Measurements from ENCODE around the gene EIF4E1B.

The EIF4E1B gene

DNA sequence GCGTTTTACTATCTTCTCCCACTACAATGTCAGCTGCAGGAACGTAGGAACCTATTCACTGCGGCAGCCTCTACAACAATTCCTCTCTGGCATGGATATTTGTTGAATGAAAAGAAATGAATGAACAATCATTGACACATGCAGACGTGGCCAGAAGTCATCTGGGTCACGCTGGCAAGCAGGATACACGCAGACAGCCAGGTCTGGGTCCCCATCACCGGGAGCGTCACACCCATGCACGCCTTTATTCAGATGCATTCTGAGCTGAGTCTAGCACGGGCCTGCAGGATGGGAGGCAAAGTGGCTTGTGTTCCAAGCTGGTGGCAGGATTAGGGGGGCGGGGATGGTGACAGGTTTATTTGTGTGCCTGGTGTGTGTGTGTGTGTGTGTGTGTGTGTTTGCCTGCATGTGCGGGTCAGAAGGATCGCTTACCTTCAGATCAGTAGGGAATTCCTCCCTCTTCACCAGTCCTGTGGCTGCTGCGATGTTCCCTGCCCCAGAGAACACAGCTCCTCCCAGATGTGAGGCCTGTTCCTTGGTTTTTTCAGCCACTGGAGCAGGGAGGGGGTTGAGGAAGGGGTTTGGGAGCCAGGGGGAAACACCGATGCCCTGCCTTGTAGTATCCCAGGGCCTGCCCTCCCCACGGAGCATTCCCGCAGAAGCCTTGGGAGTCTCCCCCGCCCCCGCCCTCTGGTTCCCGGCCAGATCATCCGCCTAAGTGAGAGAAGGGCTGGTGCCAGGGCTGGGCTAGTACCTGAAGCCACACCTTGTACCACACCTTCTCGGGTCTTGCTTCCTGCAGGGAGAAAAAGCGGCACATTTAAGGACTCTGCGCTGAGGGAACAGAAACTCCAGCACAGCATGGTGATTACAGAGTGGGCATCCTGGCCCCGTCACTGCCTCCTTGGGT lies 4.3 kb upstream of the EIF4E1B start:
- H3K4me2 ChIP-seq (ENCODE audit: low read length): peak overlapping the region; percentile 49; the same call in 1 of the 2 replicates
- 0 out of 2 replicates have a peak, but pooled peaks cover 2% of the 10 kb centered on the region for H3F3A ChIP-seq (ENCODE audit: control insufficient read depth, insufficient read depth)

DNA sequence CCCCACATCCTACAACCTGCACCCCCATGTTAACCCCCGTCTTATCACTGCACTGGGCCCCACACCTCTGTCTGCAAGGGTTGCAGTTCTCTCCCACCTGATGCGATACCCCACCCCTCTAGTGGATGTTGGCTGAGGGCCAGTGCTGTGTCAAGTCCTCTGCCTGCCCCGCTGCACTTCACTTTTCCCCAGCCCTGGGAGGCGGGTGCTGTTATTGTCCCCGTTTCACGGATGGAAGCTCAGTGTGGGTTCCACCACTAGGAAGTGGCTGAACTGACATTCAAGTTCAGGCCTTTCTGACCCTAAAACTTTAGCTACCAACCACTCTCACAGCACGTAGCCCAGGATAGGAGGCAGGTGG lies 3.6 kb upstream of the EIF4E1B start:
- H3F3A ChIP-seq (ENCODE audit: control insufficient read depth, insufficient read depth): 0 out of 2 replicates have a peak, but pooled peaks cover 6% of the 10 kb centered on the region
- H3K4me1 ChIP-seq (ENCODE audit: control insufficient read depth, low read length): peaks cover 61% of the 10 kb centered on the region
- H3K79me2 ChIP-seq (ENCODE audit: control insufficient read depth, low read length): no peaks in the 10 kb centered on the region
- TF ChIP-seq, protein P1, sequence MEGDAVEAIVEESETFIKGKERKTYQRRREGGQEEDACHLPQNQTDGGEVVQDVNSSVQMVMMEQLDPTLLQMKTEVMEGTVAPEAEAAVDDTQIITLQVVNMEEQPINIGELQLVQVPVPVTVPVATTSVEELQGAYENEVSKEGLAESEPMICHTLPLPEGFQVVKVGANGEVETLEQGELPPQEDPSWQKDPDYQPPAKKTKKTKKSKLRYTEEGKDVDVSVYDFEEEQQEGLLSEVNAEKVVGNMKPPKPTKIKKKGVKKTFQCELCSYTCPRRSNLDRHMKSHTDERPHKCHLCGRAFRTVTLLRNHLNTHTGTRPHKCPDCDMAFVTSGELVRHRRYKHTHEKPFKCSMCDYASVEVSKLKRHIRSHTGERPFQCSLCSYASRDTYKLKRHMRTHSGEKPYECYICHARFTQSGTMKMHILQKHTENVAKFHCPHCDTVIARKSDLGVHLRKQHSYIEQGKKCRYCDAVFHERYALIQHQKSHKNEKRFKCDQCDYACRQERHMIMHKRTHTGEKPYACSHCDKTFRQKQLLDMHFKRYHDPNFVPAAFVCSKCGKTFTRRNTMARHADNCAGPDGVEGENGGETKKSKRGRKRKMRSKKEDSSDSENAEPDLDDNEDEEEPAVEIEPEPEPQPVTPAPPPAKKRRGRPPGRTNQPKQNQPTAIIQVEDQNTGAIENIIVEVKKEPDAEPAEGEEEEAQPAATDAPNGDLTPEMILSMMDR (IDR thresholded peaks at IDR 0.05; ENCODE audit: low read depth, low read length, poor library complexity, severe bottlenecking): no peak
- no peak for TF ChIP-seq EZH2phosphoT487 (IDR thresholded peaks at IDR 0.05; ENCODE audit: borderline replicate concordance, low read length)
- H4K20me1 ChIP-seq (ENCODE audit: control insufficient read depth, insufficient read depth, low read depth, low read length): no peaks in the 10 kb centered on the region
- no peaks in the 10 kb centered on the region for H3K36me3 ChIP-seq (ENCODE audit: control insufficient read depth, low read length)
- H3K4me2 ChIP-seq (ENCODE audit: low read length): peak overlapping the region; percentile 49
- peaks cover 8% of the 10 kb centered on the region for H3K27me3 ChIP-seq (ENCODE audit: control insufficient read depth, low read length)
- no peak overlapping the region for H3K27ac ChIP-seq (ENCODE audit: low read depth, low read length)
- H3K4me3 ChIP-seq (ENCODE audit: low read length): peak overlapping the region; percentile 4; the same call in 1 of the 2 replicates
- H3K9me2 ChIP-seq (replicated peaks; ENCODE audit: control insufficient read depth, low read length): no peaks in the 10 kb centered on the region
- H3K9me3 ChIP-seq (ENCODE audit: control insufficient read depth, insufficient read depth, low read length): no peaks in the 10 kb centered on the region

More for the DNA sequence above, 4.3 kb upstream of the EIF4E1B start:
- TF ChIP-seq EZH2phosphoT487 (IDR thresholded peaks at IDR 0.05; ENCODE audit: borderline replicate concordance, low read length): no peak
- TF ChIP-seq, protein P1 (IDR thresholded peaks at IDR 0.05; ENCODE audit: low read depth, low read length, poor library complexity, severe bottlenecking): no peak
- Histone ChIP-seq H4K20me1 (ENCODE audit: control insufficient read depth, insufficient read depth, low read depth, low read length) (no peaks in the 10 kb centered on the region), H3K36me3 (ENCODE audit: control insufficient read depth, low read length) (no peaks in the 10 kb centered on the region), H3K4me3 (ENCODE audit: low read length) (no peak overlapping the region), H3K9me2 (replicated peaks; ENCODE audit: control insufficient read depth, low read length) (no peaks in the 10 kb centered on the region), H3K9me3 (ENCODE audit: control insufficient read depth, insufficient read depth, low read length) (no peaks in the 10 kb centered on the region), H3K27ac (ENCODE audit: low read depth, low read length) (no peak overlapping the region), H3K79me2 (ENCODE audit: control insufficient read depth, low read length) (no peaks in the 10 kb centered on the region), H3K4me1 (ENCODE audit: control insufficient read depth, low read length) (peaks cover 54% of the 10 kb centered on the region), H3K27me3 (ENCODE audit: control insufficient read depth, low read length) (peaks cover 8% of the 10 kb centered on the region)

DNA sequence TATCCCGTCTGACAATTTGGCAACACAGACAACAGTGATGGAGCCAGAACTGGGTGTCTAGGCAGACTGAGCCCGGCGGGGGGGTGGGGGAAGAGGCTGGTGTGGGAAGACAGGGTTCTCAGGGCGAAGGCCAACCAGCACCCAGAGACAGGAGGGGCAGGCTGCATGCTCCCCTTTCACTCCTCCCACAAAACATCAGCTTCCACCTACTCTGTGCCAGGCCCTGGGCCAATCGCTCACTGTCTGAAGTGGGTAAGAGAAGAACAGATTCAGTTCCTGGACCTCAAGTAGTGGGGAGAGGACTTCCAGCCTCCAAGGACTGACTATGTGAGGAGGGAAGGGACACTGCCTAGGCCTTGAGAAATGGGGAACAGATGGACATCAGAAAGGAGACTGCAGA lies 2.9 kb upstream of the EIF4E1B start:
- Histone ChIP-seq H3K27me3 (ENCODE audit: control insufficient read depth, low read length) (peaks cover 8% of the 10 kb centered on the region), H3K4me1 (ENCODE audit: control insufficient read depth, low read length) (peaks cover 67% of the 10 kb centered on the region), H3K36me3 (ENCODE audit: control insufficient read depth, low read length) (no peaks in the 10 kb centered on the region), H3K9me2 (replicated peaks; ENCODE audit: control insufficient read depth, low read length) (no peaks in the 10 kb centered on the region), H3K4me2 (ENCODE audit: low read length) (peak overlapping the region; percentile 49), H3K27ac (ENCODE audit: low read depth, low read length) (no peak overlapping the region), H3K4me3 (ENCODE audit: low read length) (no peak overlapping the region), H4K20me1 (ENCODE audit: control insufficient read depth, insufficient read depth, low read depth, low read length) (no peaks in the 10 kb centered on the region), H3K9me3 (ENCODE audit: control insufficient read depth, insufficient read depth, low read length) (no peaks in the 10 kb centered on the region), H3F3A (ENCODE audit: control insufficient read depth, insufficient read depth) (0 out of 2 replicates have a peak, but pooled peaks cover 7% of the 10 kb centered on the region), H3K79me2 (ENCODE audit: control insufficient read depth, low read length) (no peaks in the 10 kb centered on the region)
- no peak for TF ChIP-seq EZH2phosphoT487 (IDR thresholded peaks at IDR 0.05; ENCODE audit: borderline replicate concordance, low read length)
- TF ChIP-seq, protein P1 (IDR thresholded peaks at IDR 0.05; ENCODE audit: low read depth, low read length, poor library complexity, severe bottlenecking): no peak

Measured in DOHH2 (cell line).